ENCODE data around the gene CHKA. TPM values are rescaled to one million over a fixed set of nuclear protein-coding genes. Genes with fewer than 3 reads are reported as not detected.

The CHKA gene
- polyA plus RNA-seq, 1 donor (not counting 4 experiments of a cell fraction or from before 2014, with no cell fraction given) = 7.1 TPM

GRCh38 chr11:68040957-68041591 is 80.1 kb downstream of the CHKA start:
- Histone ChIP-seq H3K27me3 (ENCODE audit: control insufficient read depth, extremely low read depth, insufficient read depth, low read length) (no peaks in the 10 kb centered on the region), H3K4me2 (ENCODE audit: control insufficient read depth, extremely low read depth, insufficient read depth, low read depth, low read length) (no peak overlapping the region), H3K4me3 (ENCODE audit: control insufficient read depth in 2 of 3, extremely low read depth in 1 of 3, insufficient read depth in 2 of 3, low read depth in 1 of 3, low read length in 3 of 3) (no peak overlapping the region), H3K36me3 (ENCODE audit: control insufficient read depth in 2 of 2, extremely low read depth in 1 of 2, insufficient read depth in 2 of 2, low read length in 2 of 2) (peaks cover 3% of the 10 kb centered on the region in 2 experiments), H3K9ac (ENCODE audit: control insufficient read depth, extremely low read depth, insufficient read depth, low read length) (no peak overlapping the region), H3K9me3 (ENCODE audit: control insufficient read depth, low read depth, low read length) (no peaks in the 10 kb centered on the region), H3K4me1 (ENCODE audit: control insufficient read depth, extremely low read depth, insufficient read depth, low read length) (peaks cover 7% of the 10 kb centered on the region), H2AFZ (ENCODE audit: control insufficient read depth, low read length) (no peak overlapping the region), H3K9me1 (ENCODE audit: control insufficient read depth, extremely low read depth, insufficient read depth, low read length) (no peaks in the 10 kb centered on the region), H3K79me2 (ENCODE audit: control insufficient read depth, insufficient read depth, low read length) (peaks cover 5% of the 10 kb centered on the region), H4K20me1 (ENCODE audit: control insufficient read depth, extremely low read depth, insufficient read depth, low read length) (no peaks in the 10 kb centered on the region), H3K27ac (ENCODE audit: control insufficient read depth, insufficient read depth, low read length) (no peak overlapping the region)
- FAIRE-seq (no peak), DNase-seq (ENCODE audit: low read depth, low spot score) (no peak)
- TF ChIP-seq EZH2 (IDR thresholded peaks at IDR 0.05; ENCODE audit: low read length) = no peak
- no peak for TF ChIP-seq CTCF (optimal IDR thresholded peaks at IDR 0.05 in 1 of 3, IDR thresholded peaks at IDR 0.05 in 1 of 3, conservative IDR thresholded peaks at IDR 0.05 in 1 of 3; ENCODE audit: extremely low read depth in 1 of 3, insufficient read depth in 2 of 3, low read length in 3 of 3)
- dilution Hi-C loops (cut with MboI; ENCODE audit: extremely low pct_ligation_motif_present, low sequenced_read_pairs) = no loop called here

- no peak for FAIRE-seq
- peak overlapping the region; percentile 28 for H3K9ac ChIP-seq (ENCODE audit: control insufficient read depth, extremely low read depth, insufficient read depth, low read length)
- peaks cover 5% of the 10 kb centered on the region for H3K79me2 ChIP-seq (ENCODE audit: control insufficient read depth, insufficient read depth, low read length)
- no peaks in the 10 kb centered on the region for H3K9me1 ChIP-seq (ENCODE audit: control insufficient read depth, extremely low read depth, insufficient read depth, low read length)
- DNase-seq (ENCODE audit: low read depth, low spot score) = no peak
- no peaks in the 10 kb centered on the region for H4K20me1 ChIP-seq (ENCODE audit: control insufficient read depth, extremely low read depth, insufficient read depth, low read length)
- H3K4me2 ChIP-seq (ENCODE audit: control insufficient read depth, extremely low read depth, insufficient read depth, low read depth, low read length) = peak overlapping the region; percentile 69
- H3K27me3 ChIP-seq (ENCODE audit: control insufficient read depth, extremely low read depth, insufficient read depth, low read length) = no peaks in the 10 kb centered on the region
- H3K9me3 ChIP-seq (ENCODE audit: control insufficient read depth, low read depth, low read length) = no peaks in the 10 kb centered on the region
- no peak overlapping the region for H3K27ac ChIP-seq (ENCODE audit: control insufficient read depth, insufficient read depth, low read length)
- dilution Hi-C loops (cut with MboI; ENCODE audit: extremely low pct_ligation_motif_present, low sequenced_read_pairs) = no loop called here
- peaks cover 3 to 4% of the 10 kb centered on the region in 2 experiments for H3K36me3 ChIP-seq (ENCODE audit: control insufficient read depth in 2 of 2, extremely low read depth in 1 of 2, insufficient read depth in 2 of 2, low read length in 2 of 2)
- H3K4me1 ChIP-seq (ENCODE audit: control insufficient read depth, extremely low read depth, insufficient read depth, low read length) = peaks cover 7% of the 10 kb centered on the region
- peak overlapping the region in 1 of 3 experiments; percentile 84 for H3K4me3 ChIP-seq (ENCODE audit: control insufficient read depth in 2 of 3, extremely low read depth in 1 of 3, insufficient read depth in 2 of 3, low read depth in 1 of 3, low read length in 3 of 3)
- TF ChIP-seq CTCF (optimal IDR thresholded peaks at IDR 0.05 in 1 of 3, IDR thresholded peaks at IDR 0.05 in 1 of 3, conservative IDR thresholded peaks at IDR 0.05 in 1 of 3; ENCODE audit: extremely low read depth in 1 of 3, insufficient read depth in 2 of 3, low read length in 3 of 3) (no peak), EZH2 (IDR thresholded peaks at IDR 0.05; ENCODE audit: low read length) (no peak)
- H2AFZ ChIP-seq (ENCODE audit: control insufficient read depth, low read length) = no peak overlapping the region
Observed at GRCh38 chr11:68040101-68040956, 80.9 kb downstream of the CHKA start.
